ENCODE data around the gene MYH15.

The MYH15 gene

GRCh38 chr3:108510496-108510895 is at the start of gene MYH15:
MYH15 (minus strand) TSS chr3:108510596; CDS start chr3:108510530, 66 bp downstream.
- FAIRE-seq: no peak

GRCh38 chr3:108555966-108556581 is 45.7 kb upstream of the MYH15 start:
- no peak for FAIRE-seq

GRCh38 chr3:108554913-108555571 is 44.6 kb upstream of the MYH15 start:
- FAIRE-seq: no peak

GRCh38 chr3:108554229-108554628 is 43.8 kb upstream of the MYH15 start:
- no peak for FAIRE-seq

- peak; percentile 99 for FAIRE-seq
Observed at GRCh38 chr3:108552267-108553159, 42.1 kb upstream of the MYH15 start.

- no peak for FAIRE-seq
Observed at GRCh38 chr3:108548886-108549285, 38.5 kb upstream of the MYH15 start.

GRCh38 chr3:108548304-108548703 is 37.9 kb upstream of the MYH15 start:
- FAIRE-seq: no peak

- no peak for FAIRE-seq
Observed at GRCh38 chr3:108546692-108547091, 36.3 kb upstream of the MYH15 start.

GRCh38 chr3:108546247-108546646 is 35.9 kb upstream of the MYH15 start:
- FAIRE-seq: no peak

- FAIRE-seq: no peak
Observed at GRCh38 chr3:108538083-108538482, 27.7 kb upstream of the MYH15 start.

- no peak for FAIRE-seq
Observed at GRCh38 chr3:108528459-108529252, 18.3 kb upstream of the MYH15 start.

GRCh38 chr3:108527817-108528216 is 17.4 kb upstream of the MYH15 start:
- FAIRE-seq: no peak

GRCh38 chr3:108527109-108527508 is 16.7 kb upstream of the MYH15 start:
- no peak for FAIRE-seq

GRCh38 chr3:108525971-108526370 is 15.6 kb upstream of the MYH15 start:
- no peak for FAIRE-seq

- no peak for FAIRE-seq
Observed at GRCh38 chr3:108525256-108525655, 14.9 kb upstream of the MYH15 start.

GRCh38 chr3:108524537-108524936 is 14.1 kb upstream of the MYH15 start:
- no peak for FAIRE-seq

- FAIRE-seq: no peak
Observed at GRCh38 chr3:108518895-108519294, 8.5 kb upstream of the MYH15 start.

- no peak for FAIRE-seq
Observed at GRCh38 chr3:108516881-108517280, 6.5 kb upstream of the MYH15 start.

GRCh38 chr3:108513961-108514360 is 3.6 kb upstream of the MYH15 start:
- FAIRE-seq: no peak

GRCh38 chr3:108512671-108513070 is 2.3 kb upstream of the MYH15 start:
- FAIRE-seq: no peak

- no peak for FAIRE-seq
Observed at GRCh38 chr3:108511490-108511889, 1.1 kb upstream of the MYH15 start.

- FAIRE-seq: no peak
Observed at GRCh38 chr3:108511055-108511454, 659 bp upstream of the MYH15 start.

- FAIRE-seq: no peak
Observed at GRCh38 chr3:108509871-108510270, 525 bp downstream of the MYH15 start.
